NCI-H1048 (cell line): Measurements from ENCODE around the gene TRIM56.
"Not testable (repeated sequence)": the region's sequence is repeated elsewhere in the genome, so short reads cannot be mapped to it uniquely, and the experiment has no call there.

Experiments used
- DNase-seq: peaks from one replicate; lab custom pipeline; 2025; lab: John Stamatoyannopoulos, UW

Gene TRIM56

DNA sequence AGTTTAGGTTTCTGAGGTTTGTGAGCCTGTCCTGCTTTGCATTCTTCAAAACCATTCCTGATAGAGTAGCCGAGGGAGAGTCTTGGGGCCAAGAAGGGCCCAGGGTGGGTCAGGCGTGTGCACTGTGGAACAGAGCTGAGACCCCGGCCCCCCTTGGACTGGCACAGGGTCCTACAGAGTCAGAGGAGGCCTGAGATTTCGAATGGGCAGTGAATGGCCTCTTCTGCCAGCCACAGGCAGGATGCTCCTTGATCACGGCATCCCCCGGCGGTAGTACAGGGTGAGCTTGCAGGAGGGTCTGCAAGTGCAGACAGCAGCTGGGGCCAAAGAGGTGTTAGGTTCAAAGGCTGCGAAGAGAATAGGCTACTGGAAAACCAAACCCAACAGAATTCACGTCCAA is 4.6 kb downstream of the TRIM56 start:
- DNase-seq, result no peak

DNA sequence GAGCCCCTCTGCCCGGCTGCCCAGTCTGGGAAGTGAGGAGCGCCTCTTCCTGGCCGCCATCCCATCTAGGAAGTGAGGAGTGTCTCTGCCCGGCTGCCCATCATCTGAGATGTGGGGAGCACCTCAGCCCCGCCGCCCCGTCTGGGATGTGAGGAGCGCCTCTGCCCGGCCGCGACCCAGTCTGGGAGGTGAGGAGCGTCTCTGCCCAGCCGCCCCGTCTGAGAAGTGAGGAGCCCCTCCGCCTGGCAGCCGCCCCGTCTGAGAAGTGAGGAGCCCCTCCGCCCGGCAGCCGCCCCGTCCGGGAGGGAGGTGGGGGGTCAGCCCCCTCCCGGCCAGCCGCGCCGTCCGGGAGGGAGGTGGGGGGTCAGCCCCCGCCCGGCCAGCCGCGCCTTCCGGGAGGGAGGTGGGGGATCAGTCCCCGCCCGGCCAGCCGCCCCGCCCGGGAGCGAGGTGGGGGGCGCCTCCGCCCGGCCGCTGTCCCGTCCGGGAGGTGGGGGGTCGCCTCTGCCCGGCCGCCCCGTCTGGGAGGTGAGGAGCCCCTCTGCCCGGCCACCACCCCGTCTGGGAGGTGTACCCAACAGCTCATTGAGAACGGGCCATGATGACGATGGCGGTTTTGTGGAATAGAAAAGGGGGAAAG is 7.1 kb downstream of the TRIM56 start:
- DNase-seq, result not testable (repeated sequence)

DNA sequence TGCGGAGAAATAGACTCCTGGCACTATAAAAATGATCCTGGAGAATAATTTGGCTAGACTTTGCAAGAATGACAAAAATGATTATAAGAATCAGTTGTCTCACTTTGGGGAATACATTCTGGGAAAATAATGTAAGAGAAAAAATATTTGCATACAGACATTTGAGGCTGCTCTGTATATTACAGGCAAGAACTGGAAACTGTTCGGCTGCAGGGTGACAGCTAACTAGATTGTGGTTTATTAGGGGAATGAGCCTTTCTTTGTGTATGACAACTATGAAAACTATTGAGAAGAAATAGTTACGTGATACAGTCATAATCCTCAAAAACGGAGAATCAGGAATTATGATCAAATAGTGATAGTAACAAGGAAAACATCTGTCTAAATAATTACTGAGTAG is 8.6 kb downstream of the TRIM56 start:
- DNase-seq, result no peak

DNA sequence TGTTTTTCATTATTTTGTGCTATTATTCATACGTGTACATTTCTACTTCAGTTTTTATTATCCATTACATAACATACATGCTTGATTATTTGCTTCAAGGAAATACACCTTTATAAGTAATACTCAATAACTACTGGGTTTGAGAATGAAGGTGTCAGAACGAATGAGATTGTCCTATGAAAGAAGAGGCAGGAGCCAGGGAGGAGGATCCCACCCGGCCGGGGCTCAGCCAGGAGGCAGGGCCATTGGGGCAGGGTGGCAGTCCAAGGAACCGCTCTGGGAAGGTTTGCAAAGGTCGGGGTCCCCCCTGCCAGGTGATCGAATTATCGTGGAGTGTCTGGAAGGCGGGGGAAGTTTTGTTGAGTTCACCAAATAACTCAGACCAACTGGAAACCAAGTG is 9.1 kb downstream of the TRIM56 start:
- no peak for DNase-seq

DNA sequence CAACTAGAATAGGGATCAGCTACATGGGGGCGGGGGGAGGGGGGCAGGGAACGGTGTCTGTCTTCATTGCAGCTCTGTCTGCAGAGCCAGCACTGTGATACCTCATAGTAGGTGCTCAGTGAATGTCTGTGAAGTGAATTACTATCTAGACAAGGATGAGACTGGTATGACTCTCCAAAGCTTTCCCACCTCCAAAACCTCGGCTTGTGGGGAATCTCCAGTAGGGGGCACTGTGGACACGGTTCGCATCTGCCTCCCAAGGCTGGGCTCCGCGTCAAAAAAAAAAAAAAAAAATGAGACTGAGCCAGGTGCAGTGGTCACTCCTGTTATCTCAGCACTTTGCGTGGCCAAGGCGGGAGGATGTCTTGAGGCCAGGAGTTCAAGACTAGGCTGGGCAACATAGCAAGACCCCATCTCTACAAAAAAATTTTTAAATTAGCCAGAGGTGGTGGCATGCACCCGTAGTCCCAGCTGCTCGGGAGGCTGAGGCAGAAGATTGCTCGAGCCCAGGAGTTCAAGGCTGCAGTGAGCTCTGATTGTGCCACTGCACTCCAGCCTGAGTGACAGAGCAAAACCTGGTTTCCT is 9.6 kb downstream of the TRIM56 start:
- DNase-seq, result no peak

DNA sequence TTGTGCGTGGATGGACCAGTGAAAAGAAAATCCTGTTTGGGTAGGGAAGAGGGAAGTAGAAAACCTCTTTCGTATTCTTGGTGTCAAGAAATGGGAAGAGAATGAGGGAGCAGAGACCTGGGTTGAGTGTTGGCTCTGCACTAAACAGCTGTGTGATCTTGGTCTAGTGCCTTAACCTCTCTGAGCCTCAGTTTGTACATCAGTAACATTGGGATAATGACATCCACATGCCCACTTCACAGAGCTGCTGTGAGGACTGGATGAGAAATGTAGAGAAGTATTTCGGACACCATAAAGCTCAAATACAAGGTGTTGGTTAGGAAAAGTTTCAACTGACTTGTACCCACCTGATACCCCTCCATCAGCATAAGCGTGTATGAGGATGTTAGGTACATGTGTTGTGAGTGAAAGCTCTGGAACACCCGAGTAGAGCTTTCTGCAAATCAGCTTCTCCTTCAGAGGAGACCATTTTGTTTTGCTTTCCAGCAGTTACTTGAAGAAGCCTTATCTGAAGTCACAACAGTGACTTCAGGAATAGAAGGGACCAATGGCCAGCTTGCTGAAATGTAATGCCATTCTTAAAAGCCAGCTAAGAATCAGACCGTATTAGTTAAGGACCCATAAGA is 11.2 kb downstream of the TRIM56 start:
- DNase-seq, result no peak

DNA sequence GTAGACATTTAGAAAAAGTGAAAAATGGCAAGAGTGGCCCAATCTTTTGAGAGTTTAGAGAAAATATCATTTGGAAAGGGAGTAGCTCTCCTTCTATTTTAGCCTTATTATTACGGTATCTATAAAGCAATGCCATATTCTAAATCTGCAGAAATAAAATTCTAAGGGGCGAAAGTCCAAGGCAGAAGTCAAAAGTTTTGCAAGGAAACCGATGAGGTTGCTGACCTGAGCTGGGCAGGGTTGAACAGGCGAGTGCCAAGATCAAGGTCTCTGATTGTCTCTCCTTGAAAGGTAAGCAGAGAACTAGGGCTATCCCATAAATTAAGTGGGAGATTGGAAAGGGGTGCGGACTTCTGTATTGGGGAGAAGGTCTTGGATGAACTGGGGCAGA is 11.7 kb downstream of the TRIM56 start:
- no peak for DNase-seq

DNA sequence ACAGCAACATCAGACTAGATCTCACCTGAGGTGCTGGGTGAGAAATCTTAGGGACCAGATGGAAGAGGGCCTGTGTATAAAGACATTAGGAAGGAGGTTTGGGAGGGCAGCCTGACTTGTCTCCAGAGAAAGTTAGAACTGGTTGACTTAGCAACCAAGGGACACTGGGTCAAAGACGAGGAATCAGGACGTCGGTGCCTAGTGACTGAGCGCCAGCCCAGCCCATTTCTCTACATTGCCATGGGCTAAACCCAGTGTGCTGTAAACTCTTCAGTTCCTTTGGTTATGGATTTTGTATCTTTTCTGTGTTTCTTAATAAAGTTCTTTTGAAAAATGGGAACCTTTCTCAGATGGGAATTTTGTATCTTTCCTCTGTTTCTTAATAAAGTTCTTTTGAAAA is 12.3 kb downstream of the TRIM56 start:
- DNase-seq, result no peak

DNA sequence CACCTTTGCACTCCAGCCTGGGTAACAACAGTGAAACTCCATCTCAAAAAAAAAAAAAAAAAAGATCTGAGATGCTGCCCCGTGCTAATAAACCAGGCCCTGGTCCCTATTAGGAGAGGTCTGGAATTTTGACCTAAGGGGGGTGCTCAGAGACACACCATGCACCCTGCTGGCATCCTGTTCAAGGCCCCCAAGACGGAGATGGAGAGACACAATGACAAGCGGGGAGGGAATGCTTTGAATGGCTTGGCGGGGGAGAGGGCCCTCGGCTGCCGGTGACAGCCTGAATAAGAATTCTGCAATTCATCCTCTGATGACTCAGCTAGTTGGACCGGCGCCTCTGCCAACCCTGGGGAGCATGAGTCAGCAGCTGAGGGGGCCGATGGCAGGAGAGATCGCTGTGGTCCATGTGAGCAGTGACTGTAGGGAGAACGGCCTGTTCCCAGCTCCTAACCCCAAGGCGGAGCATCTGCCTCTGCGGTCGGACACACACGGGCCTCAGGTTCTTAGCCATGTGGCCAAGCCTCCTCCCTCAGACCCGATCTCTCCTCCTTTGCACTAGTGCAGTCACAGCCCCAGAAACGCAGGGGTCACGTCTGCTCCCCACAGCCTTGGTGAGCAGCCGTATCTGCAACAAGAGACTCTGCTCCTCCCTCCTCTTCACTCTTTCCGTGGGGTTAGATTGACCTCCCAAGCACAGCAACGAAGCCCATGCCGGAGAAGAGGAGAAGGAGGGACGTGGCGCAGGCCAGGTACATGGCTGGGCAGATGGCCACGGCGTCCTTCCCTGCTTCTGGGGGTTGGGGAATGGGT is 14.9 kb downstream of the TRIM56 start:
- no peak for DNase-seq

DNA sequence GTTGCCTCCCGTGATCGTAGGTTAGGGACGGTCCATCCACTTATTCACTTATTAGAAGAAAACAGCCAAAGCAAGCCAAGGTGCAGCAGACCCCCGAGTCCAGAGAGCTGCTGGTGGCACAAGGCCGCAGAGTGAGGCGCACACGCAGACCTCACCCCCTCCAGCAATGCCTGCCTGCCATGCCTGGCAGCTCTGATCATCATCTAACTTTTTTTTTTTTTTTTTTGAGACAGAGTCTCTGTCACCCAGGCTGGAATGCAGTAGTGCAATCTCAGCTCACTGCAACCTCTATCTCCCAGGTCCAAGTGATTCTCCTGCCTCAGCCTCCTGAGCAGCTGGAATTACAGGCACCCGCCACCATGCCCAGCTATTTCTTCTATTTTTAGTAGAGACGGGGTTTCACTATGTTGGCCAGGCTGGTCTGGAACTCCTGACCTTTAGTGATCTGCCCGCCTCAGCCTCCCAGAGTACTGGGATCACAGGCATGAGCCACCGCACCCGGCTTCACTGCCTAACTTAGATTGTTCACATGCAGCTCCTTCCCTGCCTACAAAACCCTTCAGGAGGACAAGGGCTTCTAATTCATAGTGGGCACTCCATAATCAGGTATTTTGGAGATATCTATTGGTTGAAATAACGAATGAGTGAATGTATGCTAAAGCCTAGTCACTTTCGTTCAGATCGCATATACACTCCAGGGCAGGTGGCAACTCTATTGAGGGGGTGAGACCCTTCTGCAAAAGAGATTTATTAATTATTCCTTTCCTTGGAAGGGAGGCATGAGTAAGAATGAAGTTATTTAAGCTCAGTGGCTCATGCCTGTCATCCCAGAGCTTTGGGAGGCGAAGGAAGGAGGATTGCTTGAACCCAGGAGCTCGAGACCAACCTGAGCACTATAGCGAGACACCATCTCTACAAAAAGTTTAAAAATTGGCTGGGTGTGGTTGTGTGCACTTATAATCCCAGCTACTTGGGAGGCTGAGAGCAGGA is 15.9 kb downstream of the TRIM56 start:
- DNase-seq, result no peak

DNA sequence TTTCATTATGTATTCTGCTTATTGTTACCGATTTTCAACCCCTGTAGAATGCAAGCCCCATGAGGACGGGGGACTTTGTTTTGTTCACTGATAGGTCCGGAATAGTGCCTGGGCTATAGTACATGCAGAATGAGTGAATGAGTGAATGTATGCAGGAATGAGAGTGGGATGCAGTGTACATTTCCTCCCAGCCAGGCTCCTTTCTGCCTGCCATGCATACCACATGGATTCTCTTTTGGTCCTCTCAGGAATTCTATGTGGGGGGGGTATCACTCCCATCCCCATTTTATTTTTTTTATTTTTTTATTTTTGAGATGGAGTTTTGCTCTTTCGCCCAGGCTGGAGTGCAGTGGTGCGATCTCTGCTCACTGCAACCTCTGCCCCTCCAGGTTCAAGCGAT is 16.7 kb downstream of the TRIM56 start:
- DNase-seq, result no peak

DNA sequence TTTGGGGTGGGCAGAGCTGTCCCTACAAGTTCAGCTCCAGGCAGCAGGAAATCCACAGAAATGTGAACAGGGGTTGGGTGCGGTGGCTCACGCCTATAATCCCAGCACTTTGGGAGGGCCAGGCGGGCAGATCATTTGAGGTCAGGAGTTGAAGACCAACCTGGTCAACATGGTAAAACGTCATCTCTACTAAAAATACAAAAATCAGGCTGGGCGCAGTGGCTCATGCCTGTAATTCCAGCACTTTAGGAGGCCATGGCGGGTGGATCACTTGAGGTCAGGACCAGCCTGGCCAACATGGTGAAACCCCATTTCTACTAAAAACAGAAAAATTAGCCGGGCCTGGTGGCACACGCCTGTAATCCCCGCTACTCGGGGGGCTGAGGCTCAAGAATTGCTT is 18.4 kb downstream of the TRIM56 start:
- DNase-seq, result not testable (repeated sequence)

DNA sequence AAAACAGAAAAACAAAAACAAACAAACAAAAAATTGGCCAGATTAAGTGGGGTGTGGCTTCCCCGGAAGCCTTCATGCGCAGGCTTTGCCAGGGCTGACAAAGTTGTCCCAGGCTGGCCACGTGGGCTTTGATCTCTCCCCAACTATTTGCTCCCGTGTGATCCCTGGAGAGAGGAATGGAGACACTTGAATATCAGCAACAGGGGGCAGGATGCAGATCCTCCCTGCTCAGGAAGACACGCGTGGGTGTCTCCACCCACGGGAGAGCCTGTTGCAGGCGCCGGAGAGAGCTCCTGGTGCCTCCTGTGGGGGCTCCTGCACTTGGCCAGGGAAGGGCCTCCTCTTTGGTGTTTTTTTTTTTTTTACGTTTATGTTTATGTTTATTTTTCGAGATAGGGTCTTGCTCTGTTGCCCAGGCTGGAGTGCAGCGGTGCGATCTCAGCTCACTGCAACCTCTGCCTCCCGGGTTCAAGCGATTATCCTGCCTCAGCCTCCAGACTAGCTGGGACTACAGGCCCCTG is 19.0 kb downstream of the TRIM56 start:
- no peak for DNase-seq

DNA sequence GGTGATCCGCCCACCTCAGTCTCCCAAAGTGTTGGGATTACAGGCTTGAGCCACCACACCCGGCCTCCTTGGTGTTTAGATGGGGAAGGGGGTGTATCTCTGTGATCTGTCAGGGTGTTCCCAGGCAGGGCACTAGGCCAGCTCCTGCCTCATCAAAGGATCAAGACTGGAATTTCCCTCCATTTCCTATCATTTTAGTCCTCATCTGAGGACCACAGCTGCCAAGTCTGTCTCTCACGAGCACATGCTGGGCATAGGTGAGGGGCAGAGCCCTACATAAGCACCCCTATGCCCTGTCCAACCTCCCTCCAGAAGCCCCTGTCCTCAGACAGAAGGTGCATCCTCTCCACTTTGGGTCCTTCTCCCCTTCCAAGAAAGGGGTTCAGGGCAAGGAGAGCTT is 19.5 kb downstream of the TRIM56 start:
- no peak for DNase-seq

DNA sequence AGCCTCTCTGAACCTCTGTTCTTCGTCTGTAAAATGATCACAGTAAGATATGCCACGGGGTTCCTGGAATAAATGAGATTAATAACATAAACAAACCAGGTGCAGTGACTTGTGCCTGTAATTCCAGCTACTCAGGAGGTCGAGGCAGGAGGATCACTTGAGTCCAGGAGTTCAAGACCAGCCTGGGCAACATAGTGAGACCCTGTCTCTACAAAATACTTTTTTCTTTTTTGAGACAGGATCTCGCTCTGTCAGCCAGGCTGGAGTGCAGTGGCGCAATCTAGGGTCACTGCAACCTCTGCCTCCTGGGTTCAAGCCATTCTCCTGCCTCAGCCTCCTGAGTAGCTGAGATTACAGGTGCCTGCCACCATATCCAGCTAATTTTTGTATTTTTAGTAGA is 20.0 kb downstream of the TRIM56 start:
- not testable (repeated sequence) for DNase-seq

DNA sequence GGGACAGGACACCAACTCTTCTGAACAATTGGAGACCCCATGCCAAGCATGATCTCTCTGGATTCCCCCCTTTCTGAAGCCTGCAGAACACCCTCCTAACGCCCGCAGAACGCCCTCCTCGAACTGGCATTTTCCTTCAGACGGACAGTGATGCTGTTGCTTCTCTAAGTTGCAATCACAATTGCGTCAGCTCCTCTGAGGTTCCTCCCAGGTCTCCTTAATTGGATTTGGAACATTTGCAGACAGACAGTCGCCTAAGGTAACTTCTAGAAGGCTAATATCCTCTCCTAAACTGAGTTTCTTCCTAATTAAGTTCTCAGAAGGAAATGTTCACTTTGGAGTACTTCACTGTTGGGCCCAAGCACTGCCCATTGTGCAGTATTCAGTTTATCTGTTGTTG is 21.1 kb downstream of the TRIM56 start:
- DNase-seq, result no peak

DNA sequence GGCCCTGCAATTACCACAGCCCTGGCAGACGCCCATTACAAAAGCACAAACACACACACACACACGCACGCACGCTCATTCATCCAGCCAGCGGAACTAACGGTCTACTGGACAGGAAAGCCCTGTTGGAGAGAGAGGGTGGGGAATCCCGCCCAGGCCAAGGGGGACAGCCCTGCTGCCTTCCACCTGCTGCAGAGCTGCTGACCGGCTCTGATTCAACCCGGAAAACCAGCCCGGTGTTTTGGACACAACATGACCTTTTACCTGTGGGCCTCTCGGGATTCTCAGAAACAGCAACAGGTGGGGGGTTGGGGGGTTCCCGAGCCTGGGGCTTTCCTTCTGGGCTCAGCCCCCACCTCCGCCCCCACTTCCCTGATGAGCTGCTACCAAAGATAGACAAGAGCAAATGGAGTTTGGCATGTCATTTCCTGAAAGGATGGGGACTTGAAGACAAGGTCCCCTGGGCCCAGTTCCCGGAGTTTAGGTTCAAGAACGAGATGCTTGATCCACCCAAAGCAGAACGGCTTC is 23.1 kb downstream of the TRIM56 start:
- no peak for DNase-seq

DNA sequence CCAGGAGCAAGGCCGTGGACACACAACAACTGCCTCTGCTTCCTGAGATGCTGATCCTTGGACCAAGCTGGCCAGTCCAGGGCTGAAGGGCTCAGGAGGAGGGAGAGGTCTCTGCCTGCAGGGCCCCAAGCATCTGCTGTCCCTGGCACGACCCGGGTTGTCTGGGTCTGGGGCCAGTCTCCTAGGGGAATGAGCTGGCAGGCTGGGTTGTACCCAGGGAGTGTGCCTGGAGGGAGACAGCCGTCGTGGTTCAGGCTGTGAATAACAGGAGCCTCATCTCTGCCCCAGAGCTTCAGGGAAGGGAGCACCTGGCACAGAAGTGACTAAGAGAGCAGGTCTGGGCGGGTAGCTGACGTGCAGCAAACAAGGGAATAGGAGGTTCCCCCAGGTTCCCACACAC is 23.7 kb downstream of the TRIM56 start:
- no peak for DNase-seq

DNA sequence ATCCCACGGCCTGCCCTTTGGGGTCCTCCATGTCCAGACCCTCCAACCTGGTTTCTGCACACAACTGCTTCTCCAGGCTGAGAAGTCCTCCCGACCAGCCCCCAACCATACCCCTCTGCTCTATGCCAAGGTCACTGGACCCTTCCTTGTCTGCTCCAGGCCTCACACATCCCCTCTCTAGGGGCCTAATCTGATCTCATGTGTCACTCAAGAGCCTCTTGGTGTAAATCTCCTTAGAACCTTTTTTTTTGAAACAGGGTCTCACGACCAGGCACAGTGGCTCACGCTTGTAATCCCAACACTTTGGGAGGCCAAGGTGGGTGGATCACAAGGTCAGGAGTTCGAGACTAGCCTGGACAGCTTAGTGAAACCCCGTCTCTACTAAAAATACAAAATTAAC is 24.1 kb downstream of the TRIM56 start:
- no peak for DNase-seq

DNA sequence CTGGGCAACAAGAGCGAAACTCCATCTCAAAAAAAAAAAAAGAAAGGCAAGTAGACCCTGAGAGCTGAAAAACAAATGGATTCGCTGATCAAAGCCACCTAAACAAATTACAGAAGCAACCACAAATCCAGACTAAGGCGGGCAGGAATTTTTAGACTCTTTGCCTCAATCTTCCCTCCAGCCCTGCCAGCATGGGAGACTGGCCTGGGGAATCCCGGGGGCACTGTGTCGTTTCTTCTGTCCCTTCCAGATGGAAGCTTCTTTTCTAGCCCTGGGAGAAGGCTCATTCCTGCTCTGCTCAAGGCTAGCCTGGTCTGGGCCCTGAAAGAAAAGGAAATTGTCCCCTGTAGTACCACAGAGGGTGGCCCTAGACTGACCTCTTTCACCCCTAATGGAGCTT is 26.0 kb downstream of the TRIM56 start:
- DNase-seq, result no peak

DNA sequence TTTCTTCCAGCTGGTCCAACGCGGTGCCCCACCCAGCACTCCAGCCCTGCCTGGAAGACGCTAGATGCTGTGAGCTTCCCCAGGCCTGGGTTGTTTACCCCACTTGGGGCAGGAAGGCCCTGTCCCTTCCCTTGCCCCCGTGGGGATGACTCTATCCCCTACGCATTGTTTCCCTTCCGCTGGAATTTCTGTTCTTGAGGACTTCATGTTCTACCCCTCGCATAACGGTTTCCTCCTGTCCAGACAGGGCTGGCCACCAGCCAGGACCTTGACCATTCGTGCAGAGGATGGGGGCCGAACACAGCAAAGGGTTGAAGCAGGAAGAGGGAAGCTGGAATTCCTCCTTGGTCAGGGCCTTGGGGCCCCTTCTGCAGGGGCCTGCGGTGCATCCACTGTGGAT is 27.0 kb downstream of the TRIM56 start:
- DNase-seq, result no peak
